Calu3 (cell line): ENCODE results near the gene GNA12. TPM values are rescaled to one million over a fixed set of nuclear protein-coding genes. Genes with fewer than 3 reads are reported as not detected.
A peak's percentile ranks its signal among the peaks of the same experiment; 100 is the strongest.

ENCODE experiments used
- BruUV-seq: library from RNA; stranded (reverse); fragments of 400-500 nt; replicated peaks from 2 replicates; lab custom pipeline; 2021; lab: Mats Ljungman, UMichigan
- CTCF ChIA-PET: fragments of 300-600 bp; sonication (Branson Sonifier 250); formaldehyde crosslinking; loops from one replicate; lab custom pipeline; 2022; ENCODE audit warnings: antibody characterized with exemption; lab: Charles Lee
- DNase-seq: peaks from one replicate; pipeline ENCODE4 v3.0.0; 2022
- H3K27ac Mint-ChIP-seq: one replicate; pipeline ENCODE4 v1.8.0; 2022; ENCODE audit warnings: mixed read lengths; ENCODE audit not compliant: unreplicated experiment
- H3K27me3 Mint-ChIP-seq: one replicate; pipeline ENCODE4 v1.8.0; 2022; ENCODE audit warnings: mixed read lengths; ENCODE audit not compliant: unreplicated experiment
- H3K36me3 Mint-ChIP-seq: one replicate; pipeline ENCODE4 v1.8.0; 2022; ENCODE audit warnings: mild to moderate bottlenecking, moderate library complexity, mixed read lengths; ENCODE audit not compliant: insufficient read depth, unreplicated experiment
- H3K4me1 Mint-ChIP-seq: one replicate; pipeline ENCODE4 v1.8.0; 2022; ENCODE audit warnings: mild to moderate bottlenecking, low read depth, mixed read lengths; ENCODE audit not compliant: unreplicated experiment
- H3K4me3 Mint-ChIP-seq: one replicate; pipeline ENCODE4 v1.8.0; 2022; ENCODE audit warnings: mild to moderate bottlenecking, low read depth, moderate library complexity, mixed read lengths; ENCODE audit not compliant: unreplicated experiment
- H3K9me3 Mint-ChIP-seq: one replicate; pipeline ENCODE4 v1.8.0; 2022; ENCODE audit warnings: low read depth, mixed read lengths; ENCODE audit not compliant: unreplicated experiment
- intact Hi-C: fragments of 100-400 bp; cut with micrococcal nuclease; formaldehyde crosslinking; loops from one replicate; pipeline ENCODE4 v1.10.0; 2022; ENCODE audit not compliant: unreplicated experiment
- total RNA-seq: library from RNA; stranded (reverse); gene quantifications from 2 replicates; pipeline ENCODE4 v1.2.3, GENCODE V29; 2022
- TF ChIP-seq, protein P1 (sequence below): fragments of 200-600 bp; IDR thresholded peaks from one replicate; pipeline ENCODE4 v1.8.0; 2022; ENCODE audit warnings: antibody characterized with exemption; ENCODE audit not compliant: unreplicated experiment

GNA12 gene
- total RNA-seq, 1 experiment from 2014 or later = 78.3 TPM

GRCh38 chr7:2886900-2887299 is 42.8 kb upstream of the GNA12 start:
- Mint-ChIP-seq H3K27ac (peak overlapping the region; percentile 11), H3K9me3 (no peaks in the 10 kb centered on the region), H3K4me1 (peaks cover 18% of the 10 kb centered on the region), H3K36me3 (peaks cover 11% of the 10 kb centered on the region), H3K4me3 (peak overlapping the region; percentile 36), H3K27me3 (no peaks in the 10 kb centered on the region)
- no TSS peak for BruUV-seq
- TF ChIP-seq, protein P1, sequence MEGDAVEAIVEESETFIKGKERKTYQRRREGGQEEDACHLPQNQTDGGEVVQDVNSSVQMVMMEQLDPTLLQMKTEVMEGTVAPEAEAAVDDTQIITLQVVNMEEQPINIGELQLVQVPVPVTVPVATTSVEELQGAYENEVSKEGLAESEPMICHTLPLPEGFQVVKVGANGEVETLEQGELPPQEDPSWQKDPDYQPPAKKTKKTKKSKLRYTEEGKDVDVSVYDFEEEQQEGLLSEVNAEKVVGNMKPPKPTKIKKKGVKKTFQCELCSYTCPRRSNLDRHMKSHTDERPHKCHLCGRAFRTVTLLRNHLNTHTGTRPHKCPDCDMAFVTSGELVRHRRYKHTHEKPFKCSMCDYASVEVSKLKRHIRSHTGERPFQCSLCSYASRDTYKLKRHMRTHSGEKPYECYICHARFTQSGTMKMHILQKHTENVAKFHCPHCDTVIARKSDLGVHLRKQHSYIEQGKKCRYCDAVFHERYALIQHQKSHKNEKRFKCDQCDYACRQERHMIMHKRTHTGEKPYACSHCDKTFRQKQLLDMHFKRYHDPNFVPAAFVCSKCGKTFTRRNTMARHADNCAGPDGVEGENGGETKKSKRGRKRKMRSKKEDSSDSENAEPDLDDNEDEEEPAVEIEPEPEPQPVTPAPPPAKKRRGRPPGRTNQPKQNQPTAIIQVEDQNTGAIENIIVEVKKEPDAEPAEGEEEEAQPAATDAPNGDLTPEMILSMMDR = peak; percentile 93
- peak; percentile 85 for DNase-seq
- intact Hi-C loops = loop anchor here (2.0 to 10.0 kb wide), 3 partner anchors 268 to 1010 kb away; partner anchors contain the start of gene SDK1
- CTCF ChIA-PET = interaction anchor here (0.7 to 0.9 kb wide), 3 partner anchors 117 to 758 kb away, joined by 3 read pairs; no protein-coding TSS in a partner anchor

- H3K9me3 Mint-ChIP-seq = no peaks in the 10 kb centered on the region
- intact Hi-C loops = loop anchor here (2.0 to 10.0 kb wide), 3 partner anchors 268 to 1011 kb away; partner anchors contain the start of gene SDK1
- no peaks in the 10 kb centered on the region for H3K27me3 Mint-ChIP-seq
- H3K4me1 Mint-ChIP-seq = peaks cover 18% of the 10 kb centered on the region
- CTCF ChIA-PET = interaction anchor here (0.7 to 0.9 kb wide), 2 partner anchors 118 to 123 kb away, joined by 3 read pairs; no protein-coding TSS in a partner anchor
- TF ChIP-seq, protein P1 = no peak
- no peak overlapping the region for H3K27ac Mint-ChIP-seq
- peak; percentile 23 for DNase-seq
- peaks cover 11% of the 10 kb centered on the region for H3K36me3 Mint-ChIP-seq
- H3K4me3 Mint-ChIP-seq = no peak overlapping the region
- no TSS peak for BruUV-seq
Measured at GRCh38 chr7:2886391-2886790, 42.3 kb upstream of the GNA12 start.

DNA sequence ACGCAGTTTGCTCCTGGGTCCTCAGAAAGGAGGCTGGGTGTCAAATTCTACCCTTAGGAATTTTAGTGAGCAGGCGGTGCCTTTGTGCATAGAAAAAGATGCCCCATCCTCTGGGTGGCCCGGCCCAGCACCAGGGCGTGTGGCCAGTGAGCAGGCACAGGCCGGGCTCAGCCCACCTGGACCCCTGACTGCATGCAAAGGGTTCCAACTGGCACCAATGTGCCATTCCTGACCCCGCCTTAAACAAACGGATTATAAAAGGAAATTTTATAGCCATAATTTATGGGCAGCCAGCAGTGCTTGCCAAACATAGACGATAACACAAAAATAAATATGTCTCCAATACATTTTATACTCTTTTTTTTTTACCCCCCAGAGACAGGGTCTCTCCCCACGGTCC is 40.1 kb upstream of the GNA12 start:
- Mint-ChIP-seq H3K36me3 (peaks cover 11% of the 10 kb centered on the region), H3K27me3 (no peaks in the 10 kb centered on the region), H3K4me1 (peaks cover 29% of the 10 kb centered on the region), H3K27ac (no peak overlapping the region), H3K9me3 (no peaks in the 10 kb centered on the region), H3K4me3 (no peak overlapping the region)
- CTCF ChIA-PET = no interaction called here
- intact Hi-C loops = loop anchor here (10.0 kb wide), 1 partner anchor 421 kb away; the partner anchor contains the start of gene SDK1
- no TSS peak for BruUV-seq
- TF ChIP-seq, protein P1 = no peak
- no peak for DNase-seq

DNA sequence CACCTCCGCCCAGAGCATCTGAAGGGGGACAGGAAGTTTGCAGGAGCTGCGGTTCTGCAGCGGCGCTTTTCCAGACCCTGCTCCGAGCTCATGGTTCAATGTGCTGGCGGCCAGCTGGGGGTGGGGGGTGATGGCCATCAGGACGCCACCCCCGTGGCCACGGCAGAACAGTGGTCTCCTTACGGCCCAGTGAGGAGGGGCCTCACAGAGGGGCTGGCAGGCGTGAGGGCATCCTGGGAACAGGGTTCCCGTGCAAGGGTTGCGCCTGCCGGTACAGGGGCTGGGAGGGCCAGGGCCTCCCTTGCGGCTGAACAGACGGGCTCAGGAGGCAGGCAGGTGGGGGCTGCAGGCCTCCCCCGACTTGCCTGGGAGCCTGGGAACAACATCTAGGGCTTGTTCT is 39.0 kb upstream of the GNA12 start:
- intact Hi-C loops = loop anchor here (10.0 kb wide), 1 partner anchor 422 kb away; the partner anchor contains the start of gene SDK1
- H3K9me3 Mint-ChIP-seq = no peaks in the 10 kb centered on the region
- peaks cover 15% of the 10 kb centered on the region for H3K36me3 Mint-ChIP-seq
- H3K4me1 Mint-ChIP-seq = peaks cover 29% of the 10 kb centered on the region
- BruUV-seq = no TSS peak
- TF ChIP-seq, protein P1 = no peak
- H3K4me3 Mint-ChIP-seq = no peak overlapping the region
- no peaks in the 10 kb centered on the region for H3K27me3 Mint-ChIP-seq
- H3K27ac Mint-ChIP-seq = no peak overlapping the region
- CTCF ChIA-PET = no interaction called here
- DNase-seq = no peak
